Measurements from ENCODE around the gene SLC22A1. TPM values are rescaled to one million over a fixed set of nuclear protein-coding genes. Genes with fewer than 3 reads are reported as not detected.

SLC22A1 gene
- total RNA-seq, 1 donor = 0.86 TPM

- DNase-seq (ENCODE audit: low read depth) = no peak
- TF ChIP-seq CTCF (IDR thresholded peaks at IDR 0.05; ENCODE audit: insufficient read depth, low read depth, low read length) = no peak
- H3K4me3 ChIP-seq (ENCODE audit: low read depth, low read length) = no peak overlapping the region
Measured at GRCh38 chr6:160194808-160195207, 73.2 kb downstream of the SLC22A1 start.

- no peak overlapping the region for H3K4me3 ChIP-seq (ENCODE audit: low read depth, low read length)
- TF ChIP-seq CTCF (IDR thresholded peaks at IDR 0.05; ENCODE audit: insufficient read depth, low read depth, low read length) = no peak
- DNase-seq (ENCODE audit: low read depth) = no peak
Measured at GRCh38 chr6:160197662-160198061, 76.0 kb downstream of the SLC22A1 start.

GRCh38 chr6:160198606-160199211 is 77.1 kb downstream of the SLC22A1 start:
- DNase-seq (ENCODE audit: low read depth) = no peak
- H3K4me3 ChIP-seq (ENCODE audit: low read depth, low read length) = no peak overlapping the region
- no peak for TF ChIP-seq CTCF (IDR thresholded peaks at IDR 0.05; ENCODE audit: insufficient read depth, low read depth, low read length)

DNA sequence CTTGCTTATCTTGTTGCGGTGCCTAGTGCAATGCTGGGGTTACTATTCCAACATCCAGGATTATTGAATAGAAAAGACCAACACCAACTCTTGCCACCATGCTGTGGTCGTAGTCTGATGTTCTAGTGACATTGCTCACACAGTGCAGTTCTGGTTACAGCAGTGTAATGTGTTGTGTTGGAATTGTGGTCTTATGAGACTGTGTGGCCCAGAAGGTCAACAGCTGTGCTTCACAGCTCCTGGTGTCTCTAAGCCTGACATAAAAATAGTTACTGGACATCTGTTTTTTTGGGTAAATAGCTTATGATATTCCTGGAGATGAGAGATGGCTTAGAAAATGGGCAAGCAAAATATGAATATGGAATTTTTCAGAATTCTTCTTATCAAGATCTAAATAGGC is 79.4 kb downstream of the SLC22A1 start:
- TF ChIP-seq CTCF (IDR thresholded peaks at IDR 0.05; ENCODE audit: insufficient read depth, low read depth, low read length) = no peak
- H3K4me3 ChIP-seq (ENCODE audit: low read depth, low read length) = no peak overlapping the region
- no peak for DNase-seq (ENCODE audit: low read depth)

- no peak for DNase-seq (ENCODE audit: low read depth)
- TF ChIP-seq CTCF (IDR thresholded peaks at IDR 0.05; ENCODE audit: insufficient read depth, low read depth, low read length) = no peak
- H3K4me3 ChIP-seq (ENCODE audit: low read depth, low read length) = no peak overlapping the region
Measured at GRCh38 chr6:160202411-160202810, 80.8 kb downstream of the SLC22A1 start.

DNA sequence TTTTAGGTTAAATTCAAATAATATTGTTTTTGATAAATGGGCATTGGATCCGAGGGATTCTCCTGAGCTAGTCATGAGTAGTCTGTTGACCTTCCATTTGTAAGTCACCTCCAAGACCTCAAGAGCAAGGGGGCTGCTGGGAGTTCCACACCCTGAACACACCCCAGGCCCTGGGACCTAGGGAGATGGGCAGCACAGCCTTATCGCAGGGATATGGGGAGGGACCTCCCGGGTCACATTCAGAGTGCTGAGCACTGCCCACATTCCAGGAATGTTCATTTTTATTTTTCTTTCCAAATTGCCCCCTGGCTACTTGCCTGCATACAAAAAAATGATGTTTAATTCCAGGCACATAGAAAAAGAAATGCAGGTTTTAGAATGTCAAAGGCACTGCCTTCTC is 81.5 kb downstream of the SLC22A1 start:
- TF ChIP-seq CTCF (IDR thresholded peaks at IDR 0.05; ENCODE audit: insufficient read depth, low read depth, low read length) = no peak
- no peak for DNase-seq (ENCODE audit: low read depth)
- no peak overlapping the region for H3K4me3 ChIP-seq (ENCODE audit: low read depth, low read length)

DNA sequence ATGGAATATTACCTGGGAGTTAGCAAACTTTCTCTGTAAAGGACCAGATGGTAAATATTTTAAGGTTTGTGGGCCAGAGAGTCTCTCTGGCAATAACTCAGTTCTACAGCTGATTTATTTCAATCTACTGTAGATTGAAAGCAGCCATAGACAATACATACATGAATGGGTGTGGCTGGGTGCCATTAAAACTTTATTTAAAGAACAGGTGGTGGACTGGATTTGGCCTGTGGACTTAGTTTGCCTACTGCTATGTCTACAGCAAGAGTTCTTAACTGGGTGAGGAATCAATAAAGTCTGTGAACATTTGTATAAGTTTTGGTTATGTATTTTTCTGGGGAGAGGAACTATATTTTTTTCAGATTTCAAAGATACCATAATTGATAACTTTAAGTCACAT is 81.9 kb downstream of the SLC22A1 start:
- TF ChIP-seq CTCF (IDR thresholded peaks at IDR 0.05; ENCODE audit: insufficient read depth, low read depth, low read length) = no peak
- DNase-seq (ENCODE audit: low read depth) = no peak
- H3K4me3 ChIP-seq (ENCODE audit: low read depth, low read length) = no peak overlapping the region
